Activated T-cell treated with anti-CD3 and anti-CD28 coated beads for 48 hours (primary cell): ENCODE results near the gene PLEKHA5.
"Not testable (repeated sequence)": the region's sequence is repeated elsewhere in the genome, so short reads cannot be mapped to it uniquely, and the experiment has no call there.

Source experiments
- DNase-seq: peaks from one replicate; pipeline ENCODE4 v3.0.0-alpha.2; 2020; ENCODE audit warnings: low read depth

PLEKHA5 gene, protein sequence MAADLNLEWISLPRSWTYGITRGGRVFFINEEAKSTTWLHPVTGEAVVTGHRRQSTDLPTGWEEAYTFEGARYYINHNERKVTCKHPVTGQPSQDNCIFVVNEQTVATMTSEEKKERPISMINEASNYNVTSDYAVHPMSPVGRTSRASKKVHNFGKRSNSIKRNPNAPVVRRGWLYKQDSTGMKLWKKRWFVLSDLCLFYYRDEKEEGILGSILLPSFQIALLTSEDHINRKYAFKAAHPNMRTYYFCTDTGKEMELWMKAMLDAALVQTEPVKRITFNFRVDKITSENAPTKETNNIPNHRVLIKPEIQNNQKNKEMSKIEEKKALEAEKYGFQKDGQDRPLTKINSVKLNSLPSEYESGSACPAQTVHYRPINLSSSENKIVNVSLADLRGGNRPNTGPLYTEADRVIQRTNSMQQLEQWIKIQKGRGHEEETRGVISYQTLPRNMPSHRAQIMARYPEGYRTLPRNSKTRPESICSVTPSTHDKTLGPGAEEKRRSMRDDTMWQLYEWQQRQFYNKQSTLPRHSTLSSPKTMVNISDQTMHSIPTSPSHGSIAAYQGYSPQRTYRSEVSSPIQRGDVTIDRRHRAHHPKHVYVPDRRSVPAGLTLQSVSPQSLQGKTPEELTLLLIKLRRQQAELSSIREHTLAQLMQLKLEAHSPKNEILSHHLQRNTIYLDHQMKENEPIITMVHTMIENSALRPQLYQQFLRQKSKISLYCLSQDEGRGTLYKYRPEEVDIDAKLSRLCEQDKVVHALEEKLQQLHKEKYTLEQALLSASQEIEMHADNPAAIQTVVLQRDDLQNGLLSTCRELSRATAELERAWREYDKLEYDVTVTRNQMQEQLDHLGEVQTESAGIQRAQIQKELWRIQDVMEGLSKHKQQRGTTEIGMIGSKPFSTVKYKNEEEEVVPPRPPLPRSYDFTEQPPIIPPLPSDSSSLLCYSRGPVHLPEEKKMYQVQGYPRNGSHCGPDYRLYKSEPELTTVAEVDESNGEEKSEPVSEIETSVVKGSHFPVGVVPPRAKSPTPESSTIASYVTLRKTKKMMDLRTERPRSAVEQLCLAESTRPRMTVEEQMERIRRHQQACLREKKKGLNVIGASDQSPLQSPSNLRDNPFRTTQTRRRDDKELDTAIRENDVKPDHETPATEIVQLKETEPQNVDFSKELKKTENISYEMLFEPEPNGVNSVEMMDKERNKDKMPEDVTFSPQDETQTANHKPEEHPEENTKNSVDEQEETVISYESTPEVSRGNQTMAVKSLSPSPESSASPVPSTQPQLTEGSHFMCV

DNA sequence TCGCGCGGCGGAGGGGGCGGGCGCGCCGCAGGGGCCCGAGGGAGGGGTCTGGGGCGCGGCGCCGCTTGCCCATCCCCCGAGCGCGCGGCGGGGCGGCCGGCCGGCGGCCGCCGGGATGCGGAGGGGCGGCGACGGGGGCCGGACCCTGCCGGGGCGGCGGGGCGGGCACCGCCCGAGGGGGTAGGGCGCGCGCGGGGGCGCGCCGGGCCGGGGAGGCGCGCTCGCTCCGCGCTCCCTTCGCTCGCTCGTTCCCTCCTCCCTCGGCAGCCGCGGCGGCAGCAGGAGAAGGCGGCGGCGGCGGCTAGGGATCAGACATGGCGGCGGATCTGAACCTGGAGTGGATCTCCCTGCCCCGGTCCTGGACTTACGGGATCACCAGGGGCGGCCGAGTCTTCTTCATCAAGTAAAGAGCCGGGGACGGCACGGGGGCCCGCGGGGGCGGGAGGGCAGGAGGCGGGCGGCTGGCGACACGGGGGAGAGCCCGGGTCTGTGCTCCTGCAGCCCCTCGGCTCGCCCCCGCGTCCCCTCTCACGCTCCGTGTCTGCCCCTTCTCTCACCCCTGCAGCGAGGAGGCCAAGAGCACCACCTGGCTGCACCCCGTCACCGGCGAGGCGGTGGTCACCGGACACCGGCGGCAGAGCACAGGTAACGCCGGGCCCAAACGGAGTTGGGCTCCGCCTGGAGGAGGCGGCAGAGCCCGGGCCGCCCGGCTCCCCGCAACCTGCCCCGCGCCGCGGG is at the start of gene PLEKHA5:
TSS of gene PLEKHA5 (plus strand) at position 248 of the 738 bp plus-strand sequence. CDS start at position 315, 67 bp downstream.
- DNase-seq: peak; percentile 33

DNA sequence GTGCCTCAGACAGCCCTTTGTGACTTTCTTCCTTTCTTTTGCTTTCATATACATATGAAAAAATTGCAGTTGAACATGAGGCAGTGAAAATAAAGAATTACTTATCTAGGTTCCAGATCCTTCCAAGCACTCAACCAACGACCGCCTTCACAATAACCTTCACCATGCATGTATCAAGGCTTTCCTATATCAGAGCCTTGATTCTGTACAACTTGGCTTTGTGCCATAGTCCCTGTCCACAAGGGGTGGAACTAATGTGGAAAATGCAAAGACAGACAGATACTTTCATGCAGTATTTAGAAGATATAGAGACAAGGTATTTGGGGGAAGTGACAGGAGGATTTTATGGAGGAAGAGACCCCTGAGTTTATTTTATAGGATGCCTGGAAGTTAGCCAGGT is 48.6 kb upstream of the PLEKHA5 start:
- no peak for DNase-seq

DNA sequence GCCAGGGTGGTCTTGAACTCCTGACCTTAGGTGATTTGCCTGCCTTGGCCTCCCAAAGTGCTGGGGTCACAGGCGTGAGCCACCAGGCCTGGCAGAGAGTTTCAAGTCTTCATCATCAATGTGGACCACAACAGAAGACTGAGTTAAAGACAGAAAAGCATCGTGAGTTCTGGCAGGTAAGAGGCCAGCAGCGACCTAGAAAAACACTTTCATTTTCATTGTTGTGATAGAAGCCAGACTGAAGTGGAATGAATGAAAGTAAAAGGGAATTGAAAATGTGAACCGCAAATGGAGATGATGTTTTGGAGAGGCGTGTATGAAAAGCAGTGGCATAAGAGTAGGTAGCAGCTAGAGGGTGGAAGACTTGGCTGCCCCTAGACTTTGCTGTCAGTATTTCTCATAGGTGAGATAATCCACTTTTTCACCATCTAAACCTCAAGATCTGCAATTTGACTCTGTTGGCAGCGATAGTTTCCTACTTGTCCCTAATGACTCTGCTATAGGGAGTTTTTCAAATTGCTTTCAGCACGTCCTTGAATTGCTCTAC is 47.1 kb upstream of the PLEKHA5 start:
- no peak for DNase-seq

DNA sequence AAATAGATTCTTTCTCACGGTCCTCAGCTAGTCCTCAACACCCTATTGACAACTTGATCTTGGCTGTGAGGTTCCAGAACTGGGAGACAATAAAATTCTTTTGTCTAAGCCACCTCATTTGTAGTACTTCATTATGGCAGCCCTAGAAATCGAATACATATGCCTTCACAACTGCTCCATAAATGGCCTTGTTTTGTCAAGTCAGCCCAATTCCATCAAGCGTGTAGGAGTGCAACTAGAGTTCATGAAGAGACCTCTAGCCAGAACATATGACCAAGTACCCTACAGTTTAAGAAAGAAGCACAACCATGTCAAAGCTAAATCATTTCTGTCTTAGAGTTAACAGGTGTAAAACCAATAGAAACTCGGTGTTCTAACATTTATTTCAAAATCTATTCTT is 45.0 kb upstream of the PLEKHA5 start:
- DNase-seq: no peak

DNA sequence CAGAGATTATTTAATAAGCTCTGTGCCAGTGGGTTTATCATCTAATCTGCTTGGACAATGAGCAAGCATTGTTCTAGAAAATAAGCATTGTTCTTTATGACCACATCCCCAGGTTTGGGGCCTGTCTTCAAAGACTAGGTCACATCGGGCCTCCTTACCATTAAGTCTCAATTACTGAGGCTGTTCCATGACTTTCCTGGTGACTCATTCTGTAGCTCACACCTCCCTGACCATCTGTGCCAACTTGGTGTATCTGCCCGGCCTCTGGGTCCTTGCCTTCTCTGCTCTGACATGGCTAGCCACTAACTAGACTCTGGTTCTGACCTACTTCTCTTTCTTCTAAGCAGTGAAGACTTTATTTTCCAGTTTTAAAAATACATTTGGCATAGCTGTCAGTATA is 44.4 kb upstream of the PLEKHA5 start:
- DNase-seq: no peak

DNA sequence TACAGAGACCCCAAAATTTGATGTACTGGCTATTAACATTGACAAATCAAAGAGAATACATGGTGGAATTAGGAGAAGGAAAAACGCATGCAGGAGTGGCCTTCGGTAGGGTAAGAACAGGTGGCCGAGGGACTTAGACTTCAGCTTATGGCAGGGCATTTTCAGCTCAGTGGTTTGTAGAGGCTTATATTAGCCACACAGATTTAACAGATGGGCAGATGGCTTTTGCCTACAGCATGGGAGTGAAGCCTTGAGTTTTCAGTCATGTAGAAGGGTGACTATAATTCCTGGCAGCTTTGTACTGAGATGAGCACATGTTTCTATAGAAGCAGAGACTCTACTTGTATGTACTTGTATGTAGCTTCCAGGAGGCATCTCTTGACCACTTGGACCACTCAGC is 40.9 kb upstream of the PLEKHA5 start:
- no peak for DNase-seq

DNA sequence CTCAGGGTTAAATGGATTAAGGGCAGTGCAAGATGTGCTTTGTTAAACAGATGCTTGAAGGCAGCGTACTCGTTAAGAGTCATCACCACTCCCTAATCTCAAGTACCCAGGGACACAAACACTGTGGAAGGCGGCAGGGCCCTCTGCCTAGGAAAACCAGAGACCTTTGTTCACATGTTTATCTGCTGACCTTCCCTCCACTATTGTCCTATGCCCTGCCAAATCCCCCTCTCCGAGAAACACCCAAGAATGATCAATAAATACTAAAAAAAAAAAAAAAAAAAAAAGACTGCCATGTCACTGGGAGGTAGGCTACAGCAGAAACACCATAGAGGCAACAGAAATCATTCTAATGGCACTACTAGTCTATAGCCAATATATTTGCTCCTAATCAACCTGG is 37.1 kb upstream of the PLEKHA5 start:
- not testable (repeated sequence) for DNase-seq

DNA sequence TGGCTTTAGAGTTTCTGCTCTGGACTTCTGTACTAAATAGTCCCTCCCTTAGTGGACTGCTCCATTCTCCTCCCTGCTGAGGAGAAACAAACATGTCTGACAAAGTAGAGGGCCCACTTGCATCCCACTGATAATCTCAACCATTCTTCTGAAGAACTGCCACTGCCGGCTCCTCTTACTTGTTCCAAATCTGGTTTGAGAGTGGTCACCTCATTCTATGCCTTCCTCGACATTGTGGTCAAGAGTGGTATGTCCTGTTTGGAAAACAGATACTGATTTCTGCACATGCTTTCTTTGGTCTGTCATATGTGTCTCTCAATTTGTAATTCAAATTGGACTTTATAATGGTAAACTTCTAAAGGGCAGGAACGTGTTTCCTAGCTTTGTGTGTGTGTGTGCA is 36.3 kb upstream of the PLEKHA5 start:
- no peak for DNase-seq

DNA sequence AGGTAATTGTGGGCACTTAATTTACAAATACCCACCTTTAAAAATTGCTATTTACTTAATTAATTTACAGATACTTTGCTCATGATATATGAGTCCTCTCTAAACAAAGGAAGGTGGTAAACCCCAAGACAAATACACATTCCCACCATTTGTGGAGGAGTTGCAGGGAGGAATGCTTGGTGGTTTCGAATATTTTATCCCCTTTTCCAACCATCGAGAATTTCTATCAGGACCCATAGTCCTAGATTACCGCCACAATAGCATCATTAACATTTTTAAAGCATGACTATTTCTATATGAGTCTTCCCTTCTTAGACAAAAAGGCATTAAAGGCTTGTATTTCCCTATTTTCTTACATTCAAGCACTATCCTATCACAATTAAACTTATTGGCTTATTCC is 34.2 kb upstream of the PLEKHA5 start:
- no peak for DNase-seq

DNA sequence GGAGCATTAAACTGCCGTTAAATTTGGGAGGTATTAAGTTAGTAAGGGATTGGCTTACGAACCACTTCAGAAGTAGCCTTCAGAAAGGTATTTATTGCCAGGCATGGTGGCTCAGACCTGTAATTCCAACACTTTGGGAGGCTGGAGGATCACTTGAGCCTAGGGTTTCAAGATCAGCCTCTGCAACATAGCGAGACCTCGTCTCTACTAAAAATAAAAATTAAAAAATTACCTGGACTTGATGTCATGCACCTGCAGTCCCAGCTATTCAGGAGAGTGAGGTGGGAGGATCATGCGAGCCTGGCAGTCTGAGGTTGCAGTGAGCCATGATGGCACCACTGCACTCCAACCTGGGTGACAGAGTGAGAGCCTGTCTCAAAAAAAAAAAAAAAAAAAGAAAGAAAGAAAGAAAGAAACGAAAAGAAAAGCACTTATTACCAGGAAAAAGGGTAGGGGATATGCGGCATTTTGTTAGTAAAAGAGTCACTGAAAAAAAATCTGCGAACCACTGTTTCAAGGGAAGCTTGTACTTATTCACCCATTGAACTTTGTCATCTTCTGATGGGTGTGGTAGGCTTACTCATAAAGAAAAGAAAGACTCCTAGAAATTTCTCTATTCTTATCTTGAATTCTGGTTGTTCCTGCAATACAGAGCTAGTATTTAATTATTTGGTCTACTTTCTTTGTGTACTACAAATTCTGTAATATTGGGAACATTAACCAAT is 33.6 kb upstream of the PLEKHA5 start:
- no peak for DNase-seq

DNA sequence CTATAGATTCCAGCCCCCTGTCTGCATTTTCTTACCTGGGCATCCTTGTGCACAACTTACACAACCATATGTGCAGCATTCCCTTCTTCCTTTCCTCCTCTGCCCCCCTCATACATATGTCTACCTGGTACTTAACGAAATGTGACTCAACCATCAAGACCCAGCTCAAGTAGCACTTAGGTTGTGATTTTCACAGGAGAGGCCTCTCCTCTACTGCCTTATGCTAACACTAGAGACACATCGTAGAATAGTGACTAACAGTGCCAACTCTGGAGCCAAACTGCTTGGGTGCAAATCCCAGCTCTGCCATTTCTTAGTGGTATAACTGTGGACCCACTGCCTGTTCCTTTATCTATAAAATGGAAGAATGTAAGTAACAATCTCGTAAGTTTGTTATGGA is 24.1 kb upstream of the PLEKHA5 start:
- no peak for DNase-seq

DNA sequence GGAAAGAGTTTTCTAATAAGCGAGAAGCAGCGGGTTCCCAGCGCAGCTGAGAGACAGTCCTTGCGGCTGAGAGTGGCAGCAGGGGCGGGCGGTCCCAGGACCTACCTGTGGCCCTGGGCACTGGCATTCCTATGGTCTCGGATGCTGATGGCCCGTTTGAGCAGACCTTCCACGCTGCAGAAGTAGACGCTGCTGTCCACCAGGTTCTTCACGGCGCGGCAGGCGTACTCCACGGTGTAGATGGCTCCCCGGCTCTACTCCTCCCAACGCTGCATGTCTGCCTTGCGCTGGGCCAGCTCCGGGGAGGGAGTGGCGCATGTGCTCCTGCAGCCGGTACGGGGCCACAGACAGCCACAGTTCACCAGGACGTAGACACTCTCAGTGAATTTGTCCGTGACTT is 21.8 kb upstream of the PLEKHA5 start:
- DNase-seq: no peak

DNA sequence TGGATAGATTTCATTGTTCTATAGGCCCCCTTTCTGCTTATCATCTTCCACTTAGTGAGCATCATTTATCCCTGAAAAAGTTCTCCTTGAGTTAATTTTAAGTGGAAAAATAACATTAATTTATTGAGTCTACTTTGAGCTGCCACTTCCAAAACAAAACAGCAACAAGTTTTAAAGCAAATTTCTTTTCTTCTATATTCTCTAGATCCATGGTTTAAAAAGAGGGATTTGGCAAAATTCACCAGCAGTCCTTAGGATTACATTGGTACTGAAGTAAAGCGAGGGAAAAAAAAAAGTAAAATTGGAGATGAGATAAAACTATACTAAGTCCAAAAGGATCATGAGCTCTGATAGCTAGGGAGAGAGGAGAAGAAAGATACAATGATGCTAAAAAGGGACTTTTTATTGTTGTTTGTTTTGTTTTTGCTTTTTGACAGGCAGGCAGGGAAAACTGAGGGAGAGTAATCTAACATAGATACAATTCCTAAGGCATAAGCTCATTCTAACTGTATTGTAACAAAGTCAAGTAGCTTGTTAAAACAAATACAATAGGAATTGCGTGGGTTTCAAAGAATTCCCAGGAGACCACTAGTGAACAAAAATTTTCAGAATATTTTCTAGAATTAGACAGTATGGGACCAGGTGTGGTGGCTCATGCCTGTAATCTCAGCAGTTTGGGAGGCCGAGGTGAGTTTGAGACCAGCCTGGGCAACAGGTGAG is 19.2 kb upstream of the PLEKHA5 start:
- DNase-seq: no peak

DNA sequence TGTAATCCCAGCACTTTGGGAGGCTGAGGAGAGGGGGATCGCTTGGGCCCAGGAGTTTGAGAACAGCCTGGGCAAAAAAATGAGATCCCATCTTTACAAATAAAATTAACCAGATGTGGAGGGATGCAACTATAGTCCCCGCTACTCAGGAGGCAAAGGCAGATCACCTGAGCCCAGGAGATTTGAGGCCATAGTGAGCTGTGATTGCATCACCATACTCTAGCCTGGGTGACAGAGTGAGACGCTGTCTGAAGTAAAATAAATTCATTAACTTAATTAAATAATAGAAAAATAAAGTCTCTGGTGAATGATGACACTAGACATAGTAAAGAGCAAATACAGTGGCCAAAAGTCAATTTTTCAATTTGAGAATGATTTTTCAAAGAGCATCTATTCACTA is 16.1 kb upstream of the PLEKHA5 start:
- no peak for DNase-seq

DNA sequence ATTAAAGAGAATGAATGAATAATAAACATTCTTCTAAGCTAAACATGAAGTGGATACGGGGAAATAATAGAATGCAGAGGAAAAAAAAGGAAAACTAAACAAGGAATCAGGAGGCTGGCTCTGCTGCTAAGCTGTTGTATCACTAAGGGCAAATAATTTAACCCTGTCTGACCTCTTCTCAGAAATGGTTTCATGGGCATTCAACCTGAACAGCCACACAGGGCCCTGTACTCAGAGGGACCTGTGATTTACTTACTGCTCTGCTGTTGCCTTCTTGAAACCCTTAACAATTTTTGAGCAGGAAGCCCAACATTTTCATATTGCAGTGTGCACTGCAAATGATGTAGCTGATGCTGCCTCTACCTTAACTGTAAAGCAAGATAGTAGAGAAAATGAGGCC is 14.2 kb upstream of the PLEKHA5 start:
- DNase-seq: no peak

DNA sequence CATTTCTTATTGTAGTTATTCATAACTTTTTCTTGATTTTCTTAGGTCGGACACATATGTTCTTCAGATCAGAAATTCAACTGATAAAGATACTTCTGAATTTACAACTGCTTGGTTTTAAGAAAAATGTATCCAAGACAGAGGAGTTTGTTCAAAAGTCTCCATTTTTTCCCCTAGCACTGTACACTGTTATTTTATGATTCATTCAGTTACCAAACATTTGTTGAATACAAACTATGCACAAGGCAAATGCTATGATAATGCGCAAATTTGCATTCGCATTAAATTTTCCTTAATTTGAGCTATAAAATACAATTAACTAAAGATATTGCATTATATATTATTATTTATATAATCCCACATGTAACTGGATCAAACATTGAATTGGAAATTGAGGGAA is 10.1 kb upstream of the PLEKHA5 start:
- no peak for DNase-seq

DNA sequence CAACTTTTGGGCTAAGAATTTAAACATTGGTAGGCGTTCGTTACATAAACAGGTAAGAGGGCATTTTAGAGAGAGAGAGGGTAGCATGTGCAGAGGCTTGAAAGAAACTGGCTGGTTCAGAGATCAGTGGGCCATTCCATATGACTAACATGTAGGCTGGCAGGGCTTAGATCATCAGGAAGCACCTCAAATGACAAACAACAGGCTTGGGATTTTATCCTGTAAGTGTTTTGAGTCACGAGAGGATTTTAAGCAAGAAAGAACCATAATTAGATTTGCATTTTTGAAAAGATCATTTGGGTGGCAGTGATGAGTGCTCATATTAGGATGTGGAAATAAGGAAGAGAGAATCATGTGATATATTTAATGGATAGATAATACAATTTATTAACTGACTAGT is 8.7 kb upstream of the PLEKHA5 start:
- DNase-seq: no peak

DNA sequence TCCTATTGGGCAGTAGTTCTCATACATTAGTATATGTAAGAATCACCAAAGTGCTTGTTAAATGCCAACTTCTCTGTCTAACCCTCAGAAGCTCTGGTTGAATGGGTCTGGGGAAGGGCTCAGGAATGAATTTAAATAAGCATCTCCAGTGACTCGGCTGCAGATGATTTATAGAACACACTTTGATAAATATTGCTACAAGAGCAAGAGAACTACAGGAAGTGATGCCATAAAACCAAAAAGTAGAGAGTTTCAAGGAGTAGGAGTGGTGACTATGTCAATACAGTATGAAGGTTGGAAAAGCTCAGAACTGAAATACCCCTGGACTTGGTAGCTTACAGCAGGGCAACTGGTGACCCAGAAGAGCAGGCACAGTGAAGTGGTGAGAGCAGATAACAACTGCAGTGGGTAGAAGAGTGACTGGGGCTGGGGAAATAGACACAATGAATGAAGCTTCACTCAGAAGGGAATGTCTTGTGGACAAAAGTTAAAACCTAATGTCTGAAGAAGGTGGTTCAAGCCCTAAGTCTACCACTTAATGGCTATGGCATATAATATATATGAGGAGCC is 8.0 kb upstream of the PLEKHA5 start:
- DNase-seq: no peak

DNA sequence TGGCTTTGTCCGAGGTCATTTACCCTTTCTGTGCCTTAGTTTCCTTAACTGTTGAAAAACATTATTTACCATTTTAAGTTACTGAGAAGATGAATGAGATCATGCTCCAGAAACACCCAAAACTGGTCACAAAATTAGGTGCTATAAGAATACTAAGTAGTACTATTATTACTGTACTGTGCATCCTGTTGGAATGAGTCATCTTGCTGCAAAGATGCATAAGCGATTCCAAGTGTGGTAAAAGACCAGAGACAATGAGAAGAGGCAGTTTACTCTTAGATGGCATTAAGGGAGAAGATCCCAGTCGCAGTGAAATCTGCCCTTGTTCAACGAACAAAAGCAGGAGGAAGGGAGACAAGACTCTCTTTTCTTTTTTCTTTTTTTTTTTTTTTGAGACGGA is 4.2 kb upstream of the PLEKHA5 start:
- no peak for DNase-seq

DNA sequence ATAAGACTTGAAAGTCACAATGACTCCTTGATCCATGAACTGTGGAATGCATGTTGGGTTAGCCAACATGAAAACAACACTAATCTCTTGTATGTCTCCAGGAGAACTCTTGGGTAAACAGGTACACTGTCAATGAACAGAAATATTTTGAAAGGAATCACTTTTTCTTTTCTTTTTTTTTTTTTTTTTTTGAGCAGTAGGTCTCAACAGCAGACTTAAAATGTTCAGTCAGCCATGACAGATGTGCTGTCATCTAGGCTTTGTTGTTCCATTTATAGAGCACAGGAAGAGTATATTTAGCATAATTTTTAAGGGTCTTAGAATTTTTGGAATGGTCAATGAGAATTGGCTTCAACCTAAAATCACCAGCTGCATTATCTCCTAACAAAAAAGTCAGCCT is 2.3 kb upstream of the PLEKHA5 start:
- DNase-seq: no peak
